GM19238 (cell line): ENCODE results near the gene CLNK.

ENCODE experiments used
- DNase-seq: peaks from one replicate; pipeline ENCODE4 v3.0.0; 2011; ENCODE audit warnings: low spot score; ENCODE audit not compliant: insufficient read length

CLNK gene

GRCh38 chr4:10524196-10524833 is 160.3 kb downstream of the CLNK start:
- no peak for DNase-seq

DNA sequence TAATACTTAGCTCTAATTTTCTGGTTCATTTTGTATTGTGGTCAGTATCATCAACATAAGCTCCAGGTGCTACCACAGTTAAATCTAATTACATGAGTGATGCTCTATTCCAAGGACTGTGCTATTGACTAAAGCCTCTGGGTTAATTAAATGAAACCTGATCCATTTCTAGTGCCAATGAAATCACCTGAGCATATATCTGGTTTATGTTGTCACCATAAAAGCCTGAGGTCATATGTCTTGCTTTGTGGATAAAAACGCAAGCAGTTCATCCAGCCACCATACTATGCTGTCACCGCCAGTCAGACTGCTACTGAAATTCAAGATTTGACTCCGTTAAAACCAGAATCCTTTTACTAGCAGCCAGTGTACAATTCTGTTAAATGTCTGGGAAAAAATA is 163.1 kb downstream of the CLNK start:
- DNase-seq: no peak

DNA sequence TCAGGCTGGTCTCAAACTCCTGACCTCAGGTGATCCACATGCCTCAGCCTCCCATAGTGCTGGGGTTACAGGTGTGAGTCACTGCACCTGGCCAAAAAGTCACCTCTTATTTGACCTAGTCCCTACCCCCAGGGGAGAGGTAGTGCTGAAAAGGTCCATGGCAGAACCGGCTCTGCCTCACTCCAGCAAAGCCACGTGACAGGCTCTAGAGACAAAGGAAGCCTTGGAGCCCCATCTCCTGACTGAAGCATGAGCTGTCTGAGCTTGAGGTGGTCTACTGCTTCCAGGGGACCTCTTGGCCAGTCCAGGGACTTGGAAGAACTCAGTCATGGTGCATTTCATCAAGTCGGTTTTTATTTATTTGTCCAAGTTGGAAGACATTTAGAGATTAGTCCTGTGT is 174.8 kb downstream of the CLNK start:
- DNase-seq: no peak

GRCh38 chr4:10506077-10506476 is 178.5 kb downstream of the CLNK start:
- DNase-seq: no peak

- no peak for DNase-seq
These were observed 179.9 kb downstream of the CLNK start for GRCh38 chr4:10504570-10505179.

DNA sequence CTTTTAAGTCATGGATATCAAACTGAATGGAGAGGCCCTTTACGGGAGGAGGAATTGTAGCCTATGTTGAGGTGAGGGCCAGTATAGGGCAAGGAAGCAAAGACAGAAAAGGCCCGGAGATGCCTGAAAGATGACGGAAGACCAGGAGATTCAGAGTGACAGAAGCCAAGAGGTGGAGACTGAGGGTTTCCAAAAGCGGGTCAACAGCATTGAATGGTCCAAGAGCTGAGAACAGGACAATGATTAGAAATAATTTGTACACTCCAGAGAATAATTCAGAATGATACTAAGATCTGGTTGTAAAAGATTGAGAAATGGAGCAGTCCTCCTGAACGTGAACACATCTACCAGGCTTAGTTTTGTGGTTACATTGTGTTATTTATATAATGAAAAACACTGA is 181.9 kb downstream of the CLNK start:
- DNase-seq: no peak

DNA sequence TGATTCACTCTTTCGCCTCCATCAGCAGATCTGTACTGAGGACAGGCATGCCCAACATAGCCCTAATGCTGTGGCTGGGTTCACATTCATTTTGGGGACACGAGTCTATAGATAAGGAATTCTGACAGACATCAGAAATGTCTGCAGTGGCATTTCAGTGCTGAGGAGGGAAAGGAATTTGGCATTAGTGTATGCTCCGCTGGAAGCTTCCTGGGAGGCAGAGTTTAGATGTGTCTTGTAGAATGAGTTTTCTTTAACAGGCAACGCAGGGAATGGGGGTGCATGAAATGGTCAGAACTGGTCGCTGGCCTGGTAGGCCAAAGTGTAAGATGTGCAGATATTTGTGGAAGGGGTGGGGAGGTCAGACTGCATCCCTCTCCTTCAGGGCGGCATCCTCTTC is 183.8 kb downstream of the CLNK start:
- no peak for DNase-seq

DNA sequence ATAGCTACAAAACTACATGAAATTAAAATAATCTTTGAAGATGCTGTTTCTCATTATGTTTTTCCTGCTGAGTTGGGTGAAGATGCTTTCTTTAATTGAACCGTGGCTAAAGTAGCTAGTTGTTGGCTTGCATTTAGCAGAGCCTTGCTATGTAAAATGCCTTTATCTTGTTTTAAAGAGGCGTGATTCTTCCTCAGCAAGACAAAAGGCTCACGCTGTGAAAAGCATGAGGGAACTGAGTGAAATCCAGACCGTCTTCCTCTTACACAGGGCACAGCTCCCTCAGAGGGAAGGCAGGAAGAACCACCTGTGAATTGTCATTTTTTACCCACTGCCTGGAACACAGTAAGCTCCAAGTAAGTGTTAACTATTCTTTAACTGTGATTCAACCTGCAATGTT is 188.4 kb downstream of the CLNK start:
- DNase-seq: no peak

DNA sequence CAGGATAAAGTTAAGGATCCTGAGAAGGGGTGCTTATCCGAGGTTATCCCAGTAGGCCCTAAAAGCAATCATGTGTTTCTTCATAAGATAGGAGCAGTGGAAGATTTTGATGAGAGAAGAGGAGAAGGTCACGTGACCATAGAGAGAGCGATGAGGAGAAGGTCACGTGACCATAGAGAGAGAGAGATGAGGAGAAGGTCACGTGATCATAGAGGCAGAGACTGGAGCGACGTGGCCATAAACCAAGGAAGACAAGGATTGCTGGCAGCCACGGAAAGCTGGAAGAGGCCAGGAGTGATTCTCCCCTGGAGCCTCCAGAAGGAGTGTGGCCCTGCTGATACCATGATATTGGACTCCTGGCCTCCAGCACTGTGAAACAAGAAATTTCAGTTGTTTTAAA is 188.9 kb downstream of the CLNK start:
- DNase-seq: no peak

- no peak for DNase-seq
These were observed 192.1 kb downstream of the CLNK start for GRCh38 chr4:10492464-10492863.

DNA sequence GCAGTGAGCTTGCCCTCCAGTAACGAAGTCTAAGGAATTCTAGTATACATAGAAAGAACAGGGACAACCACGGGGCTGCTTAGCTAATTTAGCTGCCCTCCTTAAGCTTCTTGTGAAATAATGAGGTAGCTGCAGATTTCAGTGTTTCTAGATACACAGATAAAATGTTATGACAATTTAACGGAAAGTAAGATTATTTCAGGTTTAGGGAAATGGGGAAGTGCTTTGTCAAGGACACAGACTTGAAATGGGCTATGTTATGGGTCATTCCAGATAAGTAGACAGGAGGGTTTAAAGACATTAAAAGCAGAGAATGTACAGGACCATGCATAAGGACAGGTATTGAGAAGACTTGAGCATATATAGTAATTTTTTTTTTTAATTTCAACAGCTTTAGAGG is 193.2 kb downstream of the CLNK start:
- DNase-seq: no peak

DNA sequence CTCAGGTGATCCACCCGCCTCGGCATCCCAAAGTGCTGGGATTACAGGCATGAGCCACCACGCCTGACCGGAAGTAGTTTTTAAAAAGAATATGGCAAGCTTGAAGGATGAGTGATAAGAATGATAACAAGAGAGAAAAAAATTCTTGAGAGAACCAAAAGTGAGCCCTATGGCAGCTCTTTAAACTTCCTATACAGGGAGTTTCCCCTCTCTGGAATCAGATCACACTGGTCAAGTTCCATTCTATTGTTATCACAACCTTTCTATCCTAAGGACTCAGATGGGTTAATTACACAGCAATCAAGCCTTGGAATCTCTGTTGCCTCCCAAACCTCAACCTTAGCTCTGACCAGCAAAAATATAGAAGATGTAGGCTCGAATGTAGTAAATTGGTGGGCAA is 193.6 kb downstream of the CLNK start:
- no peak for DNase-seq

DNA sequence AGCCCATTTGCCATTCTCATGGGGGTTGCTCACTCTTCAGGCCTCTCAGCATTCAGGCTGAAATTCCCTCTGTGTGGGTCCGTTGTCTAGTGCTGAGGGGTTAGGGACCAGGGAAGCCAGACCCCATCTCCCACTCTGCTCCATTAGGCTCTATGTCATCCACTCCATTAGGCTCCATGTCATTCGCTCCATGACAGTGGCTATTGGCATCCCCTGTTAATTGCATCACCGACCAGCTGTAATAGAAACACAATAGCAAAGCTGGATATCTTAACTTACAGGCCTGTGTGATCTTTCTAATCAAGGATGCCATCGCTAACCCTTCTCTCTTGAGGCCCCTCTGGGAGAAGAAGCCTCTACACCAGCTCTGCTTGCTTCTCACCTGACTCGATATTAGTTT is 201.7 kb downstream of the CLNK start:
- DNase-seq: no peak

DNA sequence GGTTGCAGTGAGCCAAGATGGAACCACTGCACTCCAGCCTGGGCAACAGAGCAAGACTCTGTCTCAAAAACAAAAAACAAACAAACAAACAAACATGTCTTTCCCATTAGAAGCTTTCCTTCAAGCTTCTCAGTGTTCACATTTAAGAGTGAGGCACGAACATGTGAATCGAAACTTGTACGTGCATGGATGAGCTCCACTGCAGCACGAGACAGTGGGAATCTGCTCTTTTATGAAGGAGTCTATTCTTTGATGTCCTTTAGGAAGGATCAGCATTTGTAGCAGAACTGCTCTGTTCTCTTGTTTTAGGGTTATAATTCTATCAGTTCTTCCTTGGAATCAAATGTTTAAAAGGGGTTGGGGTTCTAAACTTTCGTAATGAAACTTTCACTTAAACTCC is 204.0 kb downstream of the CLNK start:
- no peak for DNase-seq

DNA sequence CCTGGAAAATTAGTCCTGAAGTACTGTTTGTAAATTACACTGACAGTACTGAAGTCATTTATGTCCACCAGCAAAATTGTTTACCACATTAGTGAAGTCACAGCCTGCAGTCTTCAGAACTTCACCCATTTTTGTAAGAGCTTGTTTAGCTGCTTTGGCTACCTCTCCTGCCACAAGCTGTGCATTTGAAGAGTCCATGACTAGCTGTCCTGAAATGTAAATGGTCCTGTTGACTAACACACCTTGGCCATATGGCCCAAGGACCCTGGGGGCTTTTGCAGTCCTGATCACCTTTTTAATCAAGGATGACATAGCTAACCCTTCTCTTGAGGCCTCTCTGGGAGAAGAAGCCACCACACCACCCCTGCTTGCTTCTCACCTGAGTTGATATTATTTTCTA is 205.9 kb downstream of the CLNK start:
- no peak for DNase-seq

DNA sequence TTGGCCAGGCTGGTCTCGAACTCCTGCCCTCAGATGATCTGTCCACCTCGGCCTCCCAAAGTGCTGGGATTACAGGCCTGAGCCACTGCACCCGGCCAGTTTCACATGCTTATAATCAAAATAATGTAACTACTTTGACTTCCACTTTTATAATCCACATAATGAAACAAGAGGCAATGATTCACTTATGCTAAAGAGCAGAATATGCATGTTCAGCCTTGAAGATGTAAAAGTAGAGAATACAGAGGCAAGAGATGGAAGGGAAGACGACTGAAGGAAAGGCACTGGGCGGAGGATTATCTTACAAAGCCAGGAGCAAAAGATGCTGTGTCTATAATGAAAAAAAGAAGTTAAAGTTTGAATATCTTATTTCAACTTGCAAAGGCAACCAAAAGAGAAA is 214.1 kb downstream of the CLNK start:
- no peak for DNase-seq

GRCh38 chr4:10466161-10466560 is 218.4 kb downstream of the CLNK start:
- no peak for DNase-seq

GRCh38 chr4:10462876-10463275 is 221.7 kb downstream of the CLNK start:
- DNase-seq: no peak

GRCh38 chr4:10461850-10462400 is 222.6 kb downstream of the CLNK start:
- DNase-seq: no peak

DNA sequence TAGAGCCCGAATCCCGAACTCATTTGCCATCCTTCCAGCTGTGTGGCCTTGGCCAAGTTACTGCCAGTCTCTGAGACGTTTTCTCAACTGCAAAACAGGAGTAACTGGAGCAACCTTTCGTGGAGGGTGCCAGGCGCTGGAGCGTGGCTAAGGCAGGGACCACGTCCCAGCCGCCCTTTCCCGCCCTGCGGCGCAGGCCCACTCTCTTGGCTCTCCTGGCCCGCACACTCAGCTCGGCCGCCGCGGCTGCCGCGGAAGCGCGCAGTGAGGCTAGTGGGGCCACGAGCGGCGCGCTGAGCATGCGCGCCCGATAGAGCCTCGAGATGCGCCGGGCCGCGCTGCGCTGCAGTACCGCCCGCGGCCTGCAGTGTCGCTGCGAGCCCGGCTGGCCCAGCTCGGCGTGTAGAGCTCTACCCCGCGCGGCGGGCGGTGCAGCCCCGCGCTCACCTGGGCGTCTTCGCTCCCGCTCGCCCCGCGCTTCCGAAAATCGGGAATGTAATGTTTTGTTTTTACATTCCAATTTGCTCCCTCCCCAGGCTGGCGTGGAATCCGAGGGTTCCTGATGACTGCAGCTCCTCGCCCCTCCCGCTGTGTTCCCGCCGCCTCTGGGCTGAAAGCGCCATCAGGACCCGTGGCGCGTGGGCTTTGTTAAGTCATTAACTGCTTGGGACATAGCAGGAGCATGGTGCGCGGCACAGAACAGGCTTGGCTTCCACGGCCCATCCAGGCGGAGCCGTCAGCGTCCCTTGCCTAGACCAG is 223.3 kb downstream of the CLNK start:
- DNase-seq: peak; percentile 80

DNA sequence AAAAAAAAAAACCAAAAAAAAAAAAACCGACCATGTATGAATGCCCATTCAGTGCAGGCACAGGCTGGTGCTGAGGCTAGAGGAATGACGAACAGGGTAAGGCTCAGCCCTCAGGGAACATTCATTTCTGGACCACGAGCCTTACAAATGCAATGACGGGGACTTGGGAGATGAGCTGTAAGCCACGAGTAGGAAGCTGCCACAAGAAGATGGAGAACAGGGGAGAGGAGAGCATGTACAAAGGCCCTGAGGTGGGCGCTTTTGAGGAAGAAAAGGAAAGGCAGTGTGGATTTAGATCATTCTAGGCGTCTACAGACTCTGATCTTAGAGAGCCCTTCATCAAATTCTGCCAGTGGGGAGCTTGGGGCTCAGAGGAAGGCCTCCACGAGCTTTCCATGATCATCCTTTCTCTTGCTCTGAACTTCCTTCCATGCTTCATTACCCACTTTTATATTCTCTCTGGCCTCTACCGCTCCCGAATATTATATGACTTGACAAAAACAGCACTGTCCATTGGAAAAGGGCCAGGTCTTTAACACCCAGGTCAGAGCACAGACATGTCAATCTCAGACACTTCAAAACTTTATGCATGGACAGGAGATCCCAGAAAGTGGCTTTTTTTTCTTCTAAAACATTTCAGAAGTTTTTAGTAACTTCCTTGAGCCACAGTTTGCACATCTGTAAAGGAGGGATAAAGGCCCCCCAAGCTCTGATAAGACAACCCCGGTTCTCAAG is 224.1 kb downstream of the CLNK start:
- DNase-seq: no peak

- no peak for DNase-seq
These were observed 225.3 kb downstream of the CLNK start for GRCh38 chr4:10459305-10459704.
